ENCODE measurements around the gene ZNF254.

ZNF254 gene

GRCh38 chr19:24069905-24070657 lies 16.9 kb upstream of the ZNF254 start:
- H3K9me3 ChIP-seq (ENCODE audit: insufficient read depth, low read length): no peaks in the 10 kb centered on the region
- no peak overlapping the region for H3K4me3 ChIP-seq (ENCODE audit: low read length)
- peaks cover 32% of the 10 kb centered on the region for H3K36me3 ChIP-seq (replicated peaks; ENCODE audit: low read depth, low read length)
- no peak overlapping the region for H3K4me2 ChIP-seq (ENCODE audit: low read length)
- no peak overlapping the region for H2AFZ ChIP-seq (ENCODE audit: low read depth, low read length)
- H3K27ac ChIP-seq (ENCODE audit: low read length): no peak overlapping the region
- H3K79me2 ChIP-seq (ENCODE audit: low read length): no peaks in the 10 kb centered on the region
- H3K27me3 ChIP-seq (ENCODE audit: low read depth, low read length): no peaks in the 10 kb centered on the region
- no peaks in the 10 kb centered on the region for H4K20me1 ChIP-seq (ENCODE audit: insufficient read depth, low read length)
- H3K9ac ChIP-seq (ENCODE audit: low read length): no peak overlapping the region
- H3K4me1 ChIP-seq (ENCODE audit: low read length): 0 out of 2 replicates have a peak, but pooled peaks cover 5% of the 10 kb centered on the region
- no peak for TF ChIP-seq CTCF (IDR thresholded peaks at IDR 0.05; ENCODE audit: low read depth, low read length)
- TF ChIP-seq EZH2phosphoT487 (IDR thresholded peaks at IDR 0.05; ENCODE audit: low read depth): no peak

GRCh38 chr19:24071078-24071477 lies 15.9 kb upstream of the ZNF254 start:
- no peaks in the 10 kb centered on the region for H3K79me2 ChIP-seq (ENCODE audit: low read length)
- H3K27ac ChIP-seq (ENCODE audit: low read length): no peak overlapping the region
- TF ChIP-seq CTCF (IDR thresholded peaks at IDR 0.05; ENCODE audit: low read depth, low read length) (no peak), EZH2phosphoT487 (IDR thresholded peaks at IDR 0.05; ENCODE audit: low read depth) (no peak)
- H2AFZ ChIP-seq (ENCODE audit: low read depth, low read length): no peak overlapping the region
- no peak overlapping the region for H3K9ac ChIP-seq (ENCODE audit: low read length)
- no peaks in the 10 kb centered on the region for H3K27me3 ChIP-seq (ENCODE audit: low read depth, low read length)
- H4K20me1 ChIP-seq (ENCODE audit: insufficient read depth, low read length): no peaks in the 10 kb centered on the region
- no peak overlapping the region for H3K4me3 ChIP-seq (ENCODE audit: low read length)
- H3K9me3 ChIP-seq (ENCODE audit: insufficient read depth, low read length): no peaks in the 10 kb centered on the region
- H3K36me3 ChIP-seq (replicated peaks; ENCODE audit: low read depth, low read length): peaks cover 27% of the 10 kb centered on the region
- no peak overlapping the region for H3K4me2 ChIP-seq (ENCODE audit: low read length)
- 0 out of 2 replicates have a peak, but pooled peaks cover 5% of the 10 kb centered on the region for H3K4me1 ChIP-seq (ENCODE audit: low read length)

GRCh38 chr19:24072720-24073119 lies 14.3 kb upstream of the ZNF254 start:
- no peak overlapping the region for H2AFZ ChIP-seq (ENCODE audit: low read depth, low read length)
- H3K79me2 ChIP-seq (ENCODE audit: low read length): no peaks in the 10 kb centered on the region
- no peak overlapping the region for H3K27ac ChIP-seq (ENCODE audit: low read length)
- H3K27me3 ChIP-seq (ENCODE audit: low read depth, low read length): no peaks in the 10 kb centered on the region
- H3K4me3 ChIP-seq (ENCODE audit: low read length): no peak overlapping the region
- peaks cover 23% of the 10 kb centered on the region for H3K36me3 ChIP-seq (replicated peaks; ENCODE audit: low read depth, low read length)
- H3K9ac ChIP-seq (ENCODE audit: low read length): no peak overlapping the region
- no peak overlapping the region for H3K4me2 ChIP-seq (ENCODE audit: low read length)
- H3K9me3 ChIP-seq (ENCODE audit: insufficient read depth, low read length): no peaks in the 10 kb centered on the region
- H4K20me1 ChIP-seq (ENCODE audit: insufficient read depth, low read length): no peaks in the 10 kb centered on the region
- 0 out of 2 replicates have a peak, but pooled peaks cover 5% of the 10 kb centered on the region for H3K4me1 ChIP-seq (ENCODE audit: low read length)
- no peak for TF ChIP-seq EZH2phosphoT487 (IDR thresholded peaks at IDR 0.05; ENCODE audit: low read depth)
- TF ChIP-seq CTCF (IDR thresholded peaks at IDR 0.05; ENCODE audit: low read depth, low read length): no peak

GRCh38 chr19:24073807-24074206 lies 13.2 kb upstream of the ZNF254 start:
- Histone ChIP-seq H3K9me3 (ENCODE audit: insufficient read depth, low read length) (no peaks in the 10 kb centered on the region), H3K9ac (ENCODE audit: low read length) (no peak overlapping the region), H2AFZ (ENCODE audit: low read depth, low read length) (no peak overlapping the region), H3K79me2 (ENCODE audit: low read length) (no peaks in the 10 kb centered on the region), H3K27ac (ENCODE audit: low read length) (no peak overlapping the region), H3K27me3 (ENCODE audit: low read depth, low read length) (no peaks in the 10 kb centered on the region), H3K4me1 (ENCODE audit: low read length) (0 out of 2 replicates have a peak, but pooled peaks cover 5% of the 10 kb centered on the region), H3K4me3 (ENCODE audit: low read length) (no peak overlapping the region), H3K4me2 (ENCODE audit: low read length) (no peak overlapping the region), H4K20me1 (ENCODE audit: insufficient read depth, low read length) (no peaks in the 10 kb centered on the region), H3K36me3 (replicated peaks; ENCODE audit: low read depth, low read length) (peaks cover 19% of the 10 kb centered on the region)
- TF ChIP-seq CTCF (IDR thresholded peaks at IDR 0.05; ENCODE audit: low read depth, low read length): no peak
- TF ChIP-seq EZH2phosphoT487 (IDR thresholded peaks at IDR 0.05; ENCODE audit: low read depth): no peak

All from OCI-LY3 (cell line).